HG03575 (cell line): ENCODE measurements around the gene TPRN.

Experiments
- ATAC-seq: cut with Tn5 transposase; IDR thresholded peaks from one replicate; pipeline ENCODE4 v1.9.1; 2021; ENCODE audit not compliant: unreplicated experiment, insufficient number of reproducible peaks, low FRiP score; ENCODE audit errors: extremely low read depth

Gene TPRN

GRCh38 chr9:137194388-137194787 is 6.2 kb downstream of the TPRN start:
- no peak for ATAC-seq

DNA sequence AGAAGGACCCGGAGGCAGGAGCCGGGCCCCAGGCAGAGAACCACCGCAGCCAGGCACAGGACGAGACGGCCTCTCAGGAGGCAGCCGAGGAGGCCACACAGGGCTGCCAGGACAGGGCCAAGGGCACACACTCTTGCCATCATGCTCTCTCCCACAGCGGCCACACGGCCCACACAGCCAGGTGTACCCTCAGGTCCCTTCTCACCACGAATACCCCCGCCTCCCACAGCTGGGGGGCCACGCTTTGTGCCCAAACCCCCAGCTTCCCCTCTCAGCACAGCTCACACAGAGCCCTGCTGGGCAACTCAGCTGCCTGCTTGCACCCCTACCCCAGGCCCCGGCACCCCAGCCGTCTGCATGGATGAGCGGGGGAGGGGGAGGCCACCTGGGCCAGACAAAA is 6.8 kb downstream of the TPRN start:
- ATAC-seq = no peak

- ATAC-seq = no peak
These were observed 7.7 kb downstream of the TPRN start for GRCh38 chr9:137192859-137193258.

DNA sequence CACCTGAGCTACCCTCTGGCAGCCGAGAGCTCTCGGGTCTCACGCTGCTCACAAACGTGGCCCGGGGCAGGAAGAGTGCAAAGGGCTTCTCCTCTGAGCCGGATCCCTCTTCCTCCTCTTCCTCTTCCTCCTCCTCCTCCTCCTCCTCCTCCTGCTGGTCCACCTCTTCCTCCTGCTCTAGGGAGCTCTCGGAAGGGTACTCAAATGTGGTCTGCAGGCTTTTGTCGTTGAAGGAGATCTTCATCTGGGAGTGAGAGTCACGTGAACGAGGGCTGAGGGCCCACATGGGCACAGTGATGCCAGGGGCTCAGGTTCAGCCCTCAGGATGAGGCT is 8.1 kb downstream of the TPRN start:
- ATAC-seq = no peak

DNA sequence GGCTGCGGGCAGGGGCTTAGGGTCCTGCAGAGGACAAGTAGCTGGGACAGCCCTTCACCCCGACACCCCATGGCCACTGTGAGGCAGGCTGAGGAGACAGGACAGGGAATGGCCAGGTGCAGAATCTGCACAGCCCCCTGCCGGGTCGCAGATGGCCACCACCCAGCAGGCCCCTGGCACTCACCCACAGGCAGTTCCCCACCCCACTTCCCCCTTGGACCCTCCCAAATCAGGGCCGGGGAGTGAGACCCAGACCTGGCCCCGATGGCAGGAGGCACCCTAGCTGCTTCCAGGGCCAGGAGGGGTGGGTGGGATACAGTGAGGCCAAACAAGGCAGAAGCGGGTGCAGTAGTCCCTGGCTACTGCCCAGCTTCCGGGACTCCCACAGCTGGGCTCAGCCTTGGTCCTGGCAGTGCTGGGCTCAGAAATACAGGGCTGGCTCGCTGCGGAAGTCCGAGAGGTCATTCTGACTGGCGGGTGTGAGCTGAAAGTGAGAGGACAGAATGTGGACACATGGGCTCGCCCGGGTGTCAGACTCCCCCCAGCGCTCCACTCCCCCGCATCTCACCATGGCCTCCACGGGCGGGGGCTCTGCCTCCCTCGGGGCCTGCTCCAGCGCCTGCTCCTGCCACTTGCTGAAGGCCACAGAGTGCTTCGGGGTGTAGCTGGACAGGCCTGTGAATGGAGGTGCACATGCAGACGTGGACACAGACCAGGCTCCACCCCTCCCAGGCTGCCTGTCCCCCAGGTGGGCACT is 8.7 kb downstream of the TPRN start:
- ATAC-seq = no peak

- no peak for ATAC-seq
These were observed 9.3 kb downstream of the TPRN start for GRCh38 chr9:137191245-137191644.

- no peak for ATAC-seq
These were observed 10.2 kb downstream of the TPRN start for GRCh38 chr9:137190315-137190856.

- ATAC-seq = no peak
These were observed 10.9 kb downstream of the TPRN start for GRCh38 chr9:137189297-137190295.

- no peak for ATAC-seq
These were observed 11.8 kb downstream of the TPRN start, which contains the start of the genes ANAPC2 and SSNA1 for GRCh38 chr9:137188490-137189296. ANAPC2 (minus strand) TSS chr9:137188560; CDS start chr9:137188532, 28 bp downstream. SSNA1 (plus strand) TSS chr9:137188676; CDS start chr9:137188727, 51 bp downstream.

GRCh38 chr9:137188086-137188489 is 12.5 kb downstream of the TPRN start:
- ATAC-seq = no peak

- no peak for ATAC-seq
These were observed 13.2 kb downstream of the TPRN start for GRCh38 chr9:137187386-137187785.

DNA sequence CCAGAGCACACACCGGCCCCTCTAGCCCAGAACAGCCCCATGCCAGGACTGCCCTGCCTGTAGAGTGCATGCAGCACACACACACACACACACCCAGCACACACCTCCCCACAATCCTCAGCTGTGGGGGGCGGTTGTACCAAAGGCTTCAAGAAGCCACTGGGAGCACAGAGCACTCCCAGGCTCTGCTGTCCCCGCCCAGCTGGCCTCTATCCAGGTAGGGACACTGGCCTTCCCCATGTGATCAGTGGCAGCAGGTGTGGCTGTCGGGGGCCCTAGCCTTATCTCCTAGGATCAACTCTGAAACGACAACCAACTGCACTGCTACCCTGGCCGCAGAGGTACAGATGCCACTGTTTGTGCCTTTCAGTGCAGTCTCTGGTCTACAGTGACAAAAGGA is 14.2 kb downstream of the TPRN start:
- ATAC-seq = no peak

GRCh38 chr9:137185921-137186320 is 14.6 kb downstream of the TPRN start:
- no peak for ATAC-seq

DNA sequence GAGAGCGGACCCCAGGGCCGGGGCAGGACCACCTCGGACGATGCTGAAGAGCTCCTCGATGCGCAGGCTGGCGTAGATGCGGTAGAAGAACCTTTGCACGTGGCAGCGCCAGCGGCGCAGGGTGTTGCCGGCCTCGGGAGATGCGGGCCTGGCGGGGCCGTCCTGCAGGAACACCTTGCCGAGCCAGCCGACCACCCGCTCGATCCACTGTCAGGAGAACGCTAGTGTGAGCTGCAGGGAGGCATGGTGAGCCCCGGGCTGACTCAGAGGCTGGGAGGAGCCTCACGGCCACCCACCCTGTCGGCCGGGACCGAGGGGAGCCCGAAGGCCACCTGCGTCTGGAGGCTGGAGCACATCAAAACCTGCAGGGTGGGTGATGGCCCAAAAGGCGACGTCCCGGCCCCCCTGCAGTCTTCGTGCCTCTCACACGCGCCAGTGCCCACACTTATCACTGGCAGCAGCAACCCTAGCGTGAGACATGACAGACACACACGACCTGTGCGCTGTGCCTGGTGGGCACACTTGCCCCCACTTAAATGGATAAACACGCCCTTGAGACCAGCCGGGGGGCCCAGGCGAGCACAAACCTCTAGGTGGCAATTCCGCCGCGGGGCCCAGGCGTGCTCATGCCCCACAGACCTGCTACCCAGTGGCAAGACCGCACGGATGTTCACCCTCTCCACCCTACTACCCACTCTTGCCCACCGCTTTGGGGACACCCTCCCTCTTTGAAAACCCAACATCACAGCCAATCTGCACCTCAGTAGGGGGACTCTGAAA is 15.5 kb downstream of the TPRN start:
- no peak for ATAC-seq

GRCh38 chr9:137183980-137184595 is 16.5 kb downstream of the TPRN start:
- ATAC-seq = no peak

GRCh38 chr9:137182836-137183235 is 17.7 kb downstream of the TPRN start:
- no peak for ATAC-seq

GRCh38 chr9:137181680-137182079 is 18.9 kb downstream of the TPRN start:
- ATAC-seq = no peak

DNA sequence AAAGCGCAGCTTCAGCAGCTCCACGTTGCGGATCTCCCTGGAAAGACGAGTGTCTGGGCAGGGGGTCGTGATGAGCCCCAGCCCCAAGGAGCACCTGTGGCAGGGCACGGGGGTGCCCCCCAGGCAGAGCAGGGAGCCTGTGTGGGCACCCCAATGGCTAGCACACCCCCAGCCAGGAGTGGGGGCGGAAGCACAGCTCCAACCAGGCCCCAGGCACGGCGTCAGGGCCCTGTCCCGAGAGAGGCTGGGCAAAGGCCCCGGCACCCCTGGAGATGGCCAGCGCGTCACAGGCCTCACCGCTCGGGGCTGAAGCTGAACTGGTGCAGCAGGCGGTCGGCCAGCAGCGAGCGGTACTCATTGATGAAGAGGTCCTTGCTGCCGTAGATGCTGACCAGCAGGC is 20.1 kb downstream of the TPRN start:
- no peak for ATAC-seq
